DMS114 treated with DMSO at 0.1 percent for 48 hours (cell line): Measurements from ENCODE around the gene FXYD1.

Experiments used
- DNase-seq: peaks from one replicate; lab custom pipeline; 2025; ENCODE audit not compliant: unreplicated experiment; lab: John Stamatoyannopoulos, UW

Gene FXYD1

GRCh38 chr19:35160629-35161433 lies 22.2 kb downstream of the FXYD1 start:
- no peak for DNase-seq

- no peak for DNase-seq
Observed at GRCh38 chr19:35161434-35161743, 22.8 kb downstream of the FXYD1 start.

GRCh38 chr19:35162471-35163326 lies 24.1 kb downstream of the FXYD1 start:
- DNase-seq = no peak

- DNase-seq = no peak
Observed at GRCh38 chr19:35164418-35164817, 25.8 kb downstream of the FXYD1 start.

GRCh38 chr19:35165200-35166058 lies 26.8 kb downstream of the FXYD1 start:
- DNase-seq = no peak

GRCh38 chr19:35166100-35167063 lies 27.8 kb downstream of the FXYD1 start:
- no peak for DNase-seq

GRCh38 chr19:35167251-35168119 lies 28.9 kb downstream of the FXYD1 start:
- DNase-seq = no peak

GRCh38 chr19:35168196-35168595 lies 29.6 kb downstream of the FXYD1 start:
- no peak for DNase-seq

GRCh38 chr19:35169221-35169995 lies 30.8 kb downstream of the FXYD1 start:
- DNase-seq = no peak

- DNase-seq = no peak
Observed at GRCh38 chr19:35170359-35171061, 31.9 kb downstream of the FXYD1 start.

GRCh38 chr19:35171730-35172129 lies 33.1 kb downstream of the FXYD1 start:
- DNase-seq = no peak

- DNase-seq = no peak
Observed at GRCh38 chr19:35174226-35174625, 35.6 kb downstream of the FXYD1 start.

GRCh38 chr19:35176181-35176570 lies 37.6 kb downstream of the FXYD1 start:
- no peak for DNase-seq

- no peak for DNase-seq
Observed at GRCh38 chr19:35177377-35178274, 39.0 kb downstream of the FXYD1 start.

GRCh38 chr19:35178701-35179100 lies 40.1 kb downstream of the FXYD1 start:
- no peak for DNase-seq

GRCh38 chr19:35179830-35180229 lies 41.2 kb downstream of the FXYD1 start:
- no peak for DNase-seq

- DNase-seq = no peak
Observed at GRCh38 chr19:35181387-35181786, 42.8 kb downstream of the FXYD1 start.
